KOPT-K1 (cell line): ENCODE data around the gene PALLD.
"Not testable (repeated sequence)": the region's sequence is repeated elsewhere in the genome, so short reads cannot be mapped to it uniquely, and the experiment has no call there.

ENCODE experiments used
- H3K27ac ChIP-seq: fragments of 200-600 bp; sonication (generic); 2 replicates; pipeline ENCODE4 v1.5.1; 2016; ENCODE audit warnings: antibody characterized with exemption, mild to moderate bottlenecking, low read depth, low read length; ENCODE audit not compliant: poor library complexity, severe bottlenecking
- H3K36me3 ChIP-seq: fragments of 200-600 bp; sonication (generic); 2 replicates; pipeline ENCODE4 v1.5.1; 2017; ENCODE audit warnings: antibody characterized with exemption, mild to moderate bottlenecking, low read length, moderate library complexity; ENCODE audit not compliant: insufficient read depth
- H3K9me3 ChIP-seq: fragments of 200-600 bp; sonication (generic); 2 replicates; pipeline ENCODE4 v1.5.1; 2017; ENCODE audit warnings: antibody characterized with exemption, low read length, mild to moderate bottlenecking; ENCODE audit not compliant: insufficient read depth, poor library complexity, severe bottlenecking

The PALLD gene

GRCh38 chr4:168802222-168802621 is 305.4 kb downstream of the PALLD start:
- Histone ChIP-seq H3K36me3 (no peaks in the 10 kb centered on the region), H3K27ac (no peak overlapping the region), H3K9me3 (no peaks in the 10 kb centered on the region)

GRCh38 chr4:168803052-168803451 is 306.2 kb downstream of the PALLD start:
- not testable (repeated sequence) for H3K36me3 ChIP-seq, H3K9me3 ChIP-seq, H3K27ac ChIP-seq

GRCh38 chr4:168803732-168804131 is 306.9 kb downstream of the PALLD start:
- no peak overlapping the region for H3K27ac ChIP-seq
- no peaks in the 10 kb centered on the region for H3K36me3 ChIP-seq
- H3K9me3 ChIP-seq, result no peaks in the 10 kb centered on the region

- no peaks in the 10 kb centered on the region for H3K9me3 ChIP-seq
- H3K27ac ChIP-seq, result no peak overlapping the region
- no peaks in the 10 kb centered on the region for H3K36me3 ChIP-seq
Observed at GRCh38 chr4:168804146-168804545, 307.3 kb downstream of the PALLD start.

GRCh38 chr4:168805341-168805740 is 308.5 kb downstream of the PALLD start:
- no peaks in the 10 kb centered on the region for H3K9me3 ChIP-seq
- H3K36me3 ChIP-seq, result no peaks in the 10 kb centered on the region
- H3K27ac ChIP-seq, result no peak overlapping the region

- H3K27ac ChIP-seq, result not testable (repeated sequence)
Observed at GRCh38 chr4:168806247-168806646, 309.4 kb downstream of the PALLD start.

GRCh38 chr4:168811207-168811606 is 314.4 kb downstream of the PALLD start:
- Histone ChIP-seq H3K27ac (no peak overlapping the region), H3K36me3 (no peaks in the 10 kb centered on the region), H3K9me3 (no peaks in the 10 kb centered on the region)

More at GRCh38 chr4:168806247-168806646, 309.4 kb downstream of the PALLD start:
- H3K9me3 ChIP-seq, H3K36me3 ChIP-seq: not testable (repeated sequence)

- Histone ChIP-seq H3K27ac (no peak overlapping the region), H3K36me3 (no peaks in the 10 kb centered on the region), H3K9me3 (no peaks in the 10 kb centered on the region)
Observed at GRCh38 chr4:168811786-168812651, 315.2 kb downstream of the PALLD start.

- no peak overlapping the region for H3K27ac ChIP-seq
- no peaks in the 10 kb centered on the region for H3K9me3 ChIP-seq
- no peaks in the 10 kb centered on the region for H3K36me3 ChIP-seq
Observed at GRCh38 chr4:168812806-168813205, 316.0 kb downstream of the PALLD start.

- Histone ChIP-seq H3K36me3 (no peaks in the 10 kb centered on the region), H3K9me3 (no peaks in the 10 kb centered on the region), H3K27ac (no peak overlapping the region)
Observed at GRCh38 chr4:168813890-168814289, 317.0 kb downstream of the PALLD start.

GRCh38 chr4:168815379-168816345 is 318.8 kb downstream of the PALLD start:
- Histone ChIP-seq H3K9me3 (no peaks in the 10 kb centered on the region), H3K36me3 (no peaks in the 10 kb centered on the region), H3K27ac (no peak overlapping the region)

GRCh38 chr4:168817370-168817769 is 320.5 kb downstream of the PALLD start:
- no peaks in the 10 kb centered on the region for H3K36me3 ChIP-seq

GRCh38 chr4:168822481-168822880 is 325.6 kb downstream of the PALLD start:
- no peak overlapping the region for H3K27ac ChIP-seq
- H3K9me3 ChIP-seq, result no peaks in the 10 kb centered on the region
- no peaks in the 10 kb centered on the region for H3K36me3 ChIP-seq

More at GRCh38 chr4:168817370-168817769, 320.5 kb downstream of the PALLD start:
- Histone ChIP-seq H3K27ac (no peak overlapping the region), H3K9me3 (no peaks in the 10 kb centered on the region)

GRCh38 chr4:168825975-168826374 is 329.1 kb downstream of the PALLD start:
- H3K27ac ChIP-seq, result no peak overlapping the region
- no peaks in the 10 kb centered on the region for H3K9me3 ChIP-seq
- no peaks in the 10 kb centered on the region for H3K36me3 ChIP-seq

GRCh38 chr4:168826620-168827019 is 329.8 kb downstream of the PALLD start:
- H3K36me3 ChIP-seq, result no peaks in the 10 kb centered on the region
- H3K9me3 ChIP-seq, result no peaks in the 10 kb centered on the region
- H3K27ac ChIP-seq, result no peak overlapping the region
